Caki2 (cell line): Measurements from ENCODE around the gene SLC2A9. TPM values are rescaled to one million over a fixed set of nuclear protein-coding genes. Genes with fewer than 3 reads are reported as not detected.
"Not testable (repeated sequence)": the region's sequence is repeated elsewhere in the genome, so short reads cannot be mapped to it uniquely, and the experiment has no call there.

Experiments
- DNase-seq: peaks from one replicate; pipeline ENCODE4 v3.0.0-alpha.2; 2015; ENCODE audit warnings: low read depth
- in situ Hi-C: cut with HindIII; loops from 2 replicates; pipeline ENCODE4 v1.10.0; 2016; ENCODE audit warnings: low sequenced_read_pairs, low pct_unique_long_range_greater_than_20kb, mixed read lengths
- total RNA-seq: library from RNA; depleted of rRNA; stranded (reverse); fragments of >200 nt; shearing (Covaris generic); gene quantifications from 2 replicates; pipeline ENCODE4 v1.2.3, GENCODE V29; 2014; ENCODE audit warnings: low replicate concordance

SLC2A9 gene
- total RNA-seq, 1 experiment from 2014 or later: 1.2 TPM

GRCh38 chr4:9925750-9926439 is 95.4 kb downstream of the SLC2A9 start:
- in situ Hi-C loops: no loop called here

GRCh38 chr4:9924750-9925149 is 96.5 kb downstream of the SLC2A9 start:
- DNase-seq: no peak
- in situ Hi-C loops: no loop called here

More at GRCh38 chr4:9925750-9926439, 95.4 kb downstream of the SLC2A9 start:
- DNase-seq: no peak

- in situ Hi-C loops: no loop called here
- no peak for DNase-seq
These were observed 98.0 kb downstream of the SLC2A9 start for GRCh38 chr4:9923195-9923812.

GRCh38 chr4:9921326-9921725 is 100.0 kb downstream of the SLC2A9 start:
- in situ Hi-C loops: no loop called here
- DNase-seq: no peak

- no peak for DNase-seq
- in situ Hi-C loops: no loop called here
These were observed 101.3 kb downstream of the SLC2A9 start for GRCh38 chr4:9920029-9920428.

GRCh38 chr4:9919047-9919446 is 102.2 kb downstream of the SLC2A9 start:
- DNase-seq: no peak
- in situ Hi-C loops: no loop called here

GRCh38 chr4:9918484-9918883 is 102.8 kb downstream of the SLC2A9 start:
- no peak for DNase-seq
- in situ Hi-C loops: no loop called here

GRCh38 chr4:9916937-9917336 is 104.4 kb downstream of the SLC2A9 start:
- in situ Hi-C loops: no loop called here
- DNase-seq: no peak

- DNase-seq: no peak
- in situ Hi-C loops: no loop called here
These were observed 105.0 kb downstream of the SLC2A9 start for GRCh38 chr4:9916346-9916745.

GRCh38 chr4:9913846-9914245 is 107.5 kb downstream of the SLC2A9 start:
- in situ Hi-C loops: no loop called here
- DNase-seq: no peak

- DNase-seq: no peak
- in situ Hi-C loops: no loop called here
These were observed 114.3 kb downstream of the SLC2A9 start for GRCh38 chr4:9906996-9907395.

- DNase-seq: no peak
- in situ Hi-C loops: no loop called here
These were observed 116.2 kb downstream of the SLC2A9 start for GRCh38 chr4:9904976-9905587.

- in situ Hi-C loops: no loop called here
- no peak for DNase-seq
These were observed 118.0 kb downstream of the SLC2A9 start for GRCh38 chr4:9903317-9903716.

- in situ Hi-C loops: no loop called here
- DNase-seq: no peak
These were observed 120.0 kb downstream of the SLC2A9 start for GRCh38 chr4:9901257-9901656.

GRCh38 chr4:9900633-9901032 is 120.7 kb downstream of the SLC2A9 start:
- in situ Hi-C loops: not testable (repeated sequence)

GRCh38 chr4:9899306-9900055 is 121.8 kb downstream of the SLC2A9 start:
- DNase-seq: no peak
- in situ Hi-C loops: no loop called here

More at GRCh38 chr4:9900633-9901032, 120.7 kb downstream of the SLC2A9 start:
- not testable (repeated sequence) for DNase-seq

GRCh38 chr4:9898596-9899305 is 122.5 kb downstream of the SLC2A9 start:
- in situ Hi-C loops: no loop called here
- DNase-seq: no peak

- in situ Hi-C loops: no loop called here
- no peak for DNase-seq
These were observed 126.0 kb downstream of the SLC2A9 start for GRCh38 chr4:9895333-9895705.
